KG1 (cell line): Measurements from ENCODE around the gene MAPK14.

Source experiments
- DNase-seq: peaks from one replicate; lab custom pipeline; 2025; lab: John Stamatoyannopoulos, UW

MAPK14 gene

DNA sequence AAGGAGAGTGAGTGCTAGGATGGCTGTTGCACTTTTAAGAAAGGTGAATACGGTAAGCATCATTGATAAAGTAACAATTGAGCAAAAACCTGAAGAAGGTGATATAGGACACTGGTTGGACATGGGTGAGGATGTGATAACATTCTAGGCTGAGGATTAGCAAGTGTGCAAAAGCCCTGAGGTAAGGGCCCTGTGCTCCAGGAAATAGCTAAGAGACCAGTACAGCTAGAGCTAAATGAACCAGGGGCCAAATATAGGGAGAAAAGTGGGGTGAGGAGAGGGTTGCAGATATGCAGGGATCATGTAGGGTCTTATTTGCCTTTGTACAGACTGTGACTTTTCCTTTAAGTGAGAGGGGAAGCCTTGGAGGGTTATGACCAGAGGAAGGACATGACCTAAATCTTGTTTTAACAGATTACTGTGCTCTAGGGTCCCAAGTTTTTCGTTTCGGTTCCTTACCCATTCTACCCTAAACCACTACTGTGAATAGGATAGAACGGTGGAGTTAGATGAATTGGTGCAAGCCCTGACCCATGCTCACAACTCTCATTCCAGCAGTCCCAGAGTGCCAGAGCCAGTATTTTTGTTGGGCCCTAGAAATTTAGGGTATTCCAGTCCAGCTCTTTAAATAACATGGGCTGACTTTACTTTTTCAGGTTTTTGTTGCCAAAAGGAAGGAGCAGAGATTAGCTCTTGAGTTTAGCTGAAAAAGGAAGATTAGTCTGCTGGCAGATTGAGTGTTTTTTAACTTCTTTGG, 10.7 kb downstream of the MAPK14 start:
- no peak for DNase-seq

DNA sequence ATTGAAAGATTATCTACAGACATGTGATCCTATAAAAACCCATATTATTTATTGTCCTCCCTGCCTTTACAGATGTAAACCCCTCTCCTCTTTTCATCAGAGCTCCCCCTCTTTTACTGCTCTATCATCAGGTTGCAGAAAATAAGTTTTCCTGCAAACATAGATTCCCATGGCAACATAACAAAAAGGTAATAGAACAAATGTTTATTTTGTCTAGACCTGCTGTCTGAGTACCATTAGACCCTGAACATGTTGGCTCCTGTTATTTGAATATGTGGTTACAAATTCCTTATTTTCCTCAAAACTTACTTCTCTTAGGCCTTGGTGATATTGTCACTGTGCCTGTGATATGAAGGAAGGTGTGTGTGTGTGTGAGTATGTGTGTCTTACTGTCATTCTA, 11.5 kb downstream of the MAPK14 start:
- no peak for DNase-seq

DNA sequence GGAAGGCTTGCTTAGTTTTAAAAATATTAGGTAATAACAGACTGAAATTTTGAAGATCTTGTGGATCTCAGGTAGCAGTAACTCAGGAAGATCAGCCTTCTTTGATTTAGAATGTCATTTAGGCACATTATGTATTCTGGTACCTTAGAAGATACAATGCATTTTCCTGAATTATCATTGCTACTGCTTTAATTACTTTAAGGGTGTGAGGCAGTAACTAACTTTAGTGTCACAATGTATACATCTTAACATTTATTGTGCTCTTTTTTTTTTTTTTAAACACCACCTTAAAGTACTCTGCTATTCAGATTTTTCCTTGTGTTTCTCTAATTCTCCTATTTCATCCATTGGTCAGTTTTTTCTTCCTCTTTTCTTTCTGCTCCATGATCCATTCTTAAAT, 13.3 kb downstream of the MAPK14 start:
- DNase-seq = no peak

DNA sequence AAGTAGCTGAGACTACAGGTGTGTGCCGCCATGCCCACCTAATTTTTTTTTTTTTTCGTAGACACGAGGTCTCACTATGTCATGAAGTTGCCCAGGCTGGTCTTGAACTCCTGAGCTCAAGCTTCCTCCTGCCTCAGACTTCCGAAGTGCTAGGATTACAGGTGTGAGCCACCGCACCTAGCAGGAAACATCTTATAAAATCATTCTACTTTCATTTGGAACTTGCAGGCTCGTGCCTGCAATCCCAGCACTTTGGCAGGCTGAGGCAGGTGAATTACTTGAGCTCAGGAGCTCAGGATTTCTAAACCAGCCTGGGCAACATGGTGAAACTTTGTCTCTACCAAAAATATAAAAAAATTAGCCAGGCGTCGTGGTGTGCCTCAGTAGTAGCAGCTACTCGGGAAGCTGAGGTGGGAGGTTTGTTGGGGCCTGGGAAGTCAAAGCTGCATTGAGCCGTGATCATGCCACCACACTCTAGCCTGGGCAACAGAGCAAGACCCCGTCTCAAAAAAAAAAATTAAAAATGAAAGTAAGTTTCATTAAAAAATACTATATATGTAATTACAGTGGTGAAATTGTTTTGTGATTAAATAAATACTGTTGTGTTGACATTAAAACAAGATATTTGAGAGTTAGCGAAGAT, 15.1 kb downstream of the MAPK14 start:
- DNase-seq = no peak

DNA sequence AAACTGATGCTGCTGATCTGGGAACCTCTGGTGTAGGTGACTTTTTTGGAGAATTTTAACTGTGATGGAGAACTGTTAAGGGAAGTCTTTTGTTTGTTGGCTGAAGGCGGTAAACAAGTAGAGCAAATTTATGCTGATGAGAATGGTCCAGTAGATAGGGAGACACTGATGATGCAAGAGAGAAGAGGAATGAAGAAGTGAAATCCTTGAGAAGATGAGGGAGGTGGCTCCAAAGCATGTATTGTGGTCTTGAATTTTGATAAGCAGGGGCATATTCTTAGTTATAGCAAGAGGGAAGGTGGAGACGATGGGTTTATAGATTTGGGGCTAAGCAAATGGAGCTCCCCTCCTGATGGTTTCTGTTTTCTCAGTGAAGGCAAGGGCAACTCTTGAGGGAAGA, 22.0 kb downstream of the MAPK14 start:
- DNase-seq = no peak

DNA sequence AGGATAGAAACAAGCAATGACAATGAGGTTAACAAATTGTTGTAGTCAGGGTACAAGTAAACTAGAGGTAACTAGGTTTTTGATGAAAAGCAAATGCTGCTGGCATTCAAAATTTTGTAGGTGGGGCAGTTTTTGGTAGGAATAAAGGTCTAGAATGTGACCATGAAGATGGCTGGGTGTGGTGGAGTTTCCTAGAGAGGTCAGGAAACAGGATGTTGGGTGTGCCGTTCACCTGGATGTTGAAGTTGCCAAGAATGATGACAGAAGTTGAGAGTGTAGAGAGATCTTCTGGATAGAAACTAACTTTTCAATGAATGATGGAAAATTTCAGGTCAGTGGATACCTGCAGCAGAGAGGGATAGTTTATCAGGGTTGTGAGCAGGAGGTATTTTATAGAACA, 22.7 kb downstream of the MAPK14 start:
- DNase-seq = no peak

DNA sequence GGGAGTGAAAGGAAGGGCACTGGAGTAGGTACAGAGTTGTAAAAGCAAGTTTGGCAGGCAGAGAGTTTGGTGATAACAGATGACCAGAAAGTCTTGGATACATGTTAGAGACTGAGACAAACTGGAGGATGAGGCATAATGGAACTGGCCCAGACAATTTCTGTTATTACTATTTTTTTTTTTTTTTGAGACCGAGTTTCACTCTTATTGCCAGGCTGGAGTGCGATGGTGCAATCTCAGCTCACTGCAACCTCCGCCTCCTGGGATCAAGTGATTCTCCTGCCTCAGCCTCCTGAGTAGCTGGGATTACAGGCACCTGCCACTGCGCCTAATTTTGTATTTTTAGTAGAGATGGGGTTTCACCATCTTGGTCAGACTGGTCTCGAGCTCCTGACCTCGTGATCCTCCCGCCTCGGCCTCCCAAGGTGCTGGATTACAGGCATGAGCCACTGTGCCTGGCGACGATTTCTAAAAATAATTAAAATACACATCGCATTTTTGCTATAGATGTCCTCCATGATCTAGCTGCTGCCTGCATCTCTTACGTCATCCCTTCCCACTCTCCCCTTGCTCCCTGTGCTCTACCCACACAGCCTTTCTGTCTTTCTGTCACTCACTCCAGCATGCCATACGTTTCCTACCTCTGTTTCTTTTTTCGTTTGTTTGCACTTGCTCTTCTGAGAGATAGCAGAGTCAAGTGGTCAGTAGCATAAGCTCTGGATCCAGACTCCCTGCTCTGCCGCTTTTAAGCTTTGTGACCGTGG, 23.5 kb downstream of the MAPK14 start:
- DNase-seq = no peak

DNA sequence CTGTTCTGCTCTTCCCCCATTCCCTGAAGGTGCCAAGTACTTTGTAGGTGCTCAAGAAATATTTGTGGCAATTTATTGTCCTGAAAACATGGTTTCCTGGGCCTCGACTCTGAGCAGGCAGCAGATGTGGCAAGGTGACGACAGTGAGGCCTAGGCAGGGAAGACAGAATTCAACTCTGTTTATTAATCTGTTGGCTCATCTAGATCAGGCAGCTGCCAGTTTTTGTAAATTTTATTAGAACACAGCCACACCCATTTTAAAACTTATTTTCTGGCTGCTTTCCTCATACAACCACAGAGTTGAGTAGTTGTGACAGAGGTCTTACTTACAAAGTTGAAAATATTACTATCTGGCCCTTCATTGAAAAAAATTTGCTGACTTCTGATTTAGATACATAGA, 24.5 kb downstream of the MAPK14 start:
- no peak for DNase-seq

DNA sequence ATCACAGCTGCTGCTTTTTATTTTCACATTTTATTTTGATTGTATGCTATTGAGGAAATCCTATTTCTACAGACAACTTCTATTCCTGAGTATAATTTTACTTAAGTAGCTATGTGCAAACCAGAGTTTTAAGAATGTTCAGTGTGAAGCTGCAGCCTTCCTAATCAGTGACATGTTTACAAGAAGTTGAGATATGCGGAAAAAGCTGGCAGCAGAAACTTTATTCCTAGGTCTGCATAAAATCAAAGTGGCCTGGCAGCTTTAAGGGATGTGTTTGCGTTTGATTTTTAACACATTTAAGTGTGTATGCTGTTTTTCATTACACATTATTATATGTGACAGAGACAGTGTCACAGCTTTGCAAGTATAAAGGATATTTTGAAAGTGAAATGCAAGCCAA, 26.3 kb downstream of the MAPK14 start:
- DNase-seq = no peak

DNA sequence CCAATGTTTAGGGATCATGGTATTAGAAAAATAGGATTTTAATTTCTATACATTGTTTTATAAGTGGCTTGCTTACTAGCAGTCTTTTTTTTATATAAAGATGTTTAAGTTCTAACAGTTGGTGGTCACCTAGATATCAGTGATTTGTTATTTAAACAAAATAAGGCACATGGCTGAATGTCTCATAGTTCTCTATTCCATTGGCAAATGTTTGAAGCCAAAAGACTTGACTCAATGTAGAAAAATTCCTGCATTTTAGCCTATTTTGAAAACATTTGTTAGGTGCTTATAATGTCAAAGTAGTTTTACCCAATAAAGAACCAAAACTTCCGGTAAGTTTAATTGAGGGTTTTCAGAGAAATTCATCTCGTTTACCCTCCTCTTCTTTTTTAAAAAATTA, 26.8 kb downstream of the MAPK14 start:
- DNase-seq = no peak

GRCh38 chr6:36054956-36055355, 27.3 kb downstream of the MAPK14 start:
- no peak for DNase-seq

DNA sequence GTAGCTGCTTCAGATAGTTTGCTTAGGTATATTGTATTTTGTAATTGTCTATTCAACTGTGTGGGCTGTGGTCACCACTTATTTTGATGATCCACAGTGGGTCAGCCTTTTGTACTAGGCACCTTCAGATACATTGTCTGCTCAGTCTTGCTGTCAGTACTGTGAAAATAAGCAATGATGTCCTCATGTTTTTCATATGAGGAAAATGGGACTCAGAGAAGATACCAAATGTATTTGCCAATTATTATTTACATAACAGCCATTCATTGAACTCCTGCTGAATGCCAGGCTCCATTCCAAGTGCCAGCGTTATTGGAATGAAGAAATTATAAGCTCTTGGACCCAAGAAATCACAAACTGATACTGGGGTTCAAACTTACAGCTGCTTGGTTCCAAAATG, 28.6 kb downstream of the MAPK14 start:
- DNase-seq = no peak

DNA sequence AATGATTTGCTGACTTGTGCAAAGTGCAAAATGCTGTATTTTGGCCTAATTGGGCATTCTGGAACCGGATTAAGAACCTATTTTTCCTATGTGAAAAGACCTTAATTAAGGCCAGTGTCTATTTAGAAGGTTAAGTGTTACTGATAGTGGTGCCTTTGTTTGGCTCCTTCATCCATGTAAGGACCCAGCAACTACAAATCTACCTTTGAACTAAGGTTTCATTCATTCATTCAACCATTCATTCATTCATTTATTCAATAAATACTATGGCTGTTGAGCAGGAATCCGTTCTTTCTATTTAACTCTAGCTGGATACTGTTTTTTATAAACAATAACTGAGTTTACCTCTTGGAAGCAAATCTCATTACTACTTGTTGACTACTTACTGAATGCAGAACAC, 33.6 kb downstream of the MAPK14 start:
- no peak for DNase-seq

DNA sequence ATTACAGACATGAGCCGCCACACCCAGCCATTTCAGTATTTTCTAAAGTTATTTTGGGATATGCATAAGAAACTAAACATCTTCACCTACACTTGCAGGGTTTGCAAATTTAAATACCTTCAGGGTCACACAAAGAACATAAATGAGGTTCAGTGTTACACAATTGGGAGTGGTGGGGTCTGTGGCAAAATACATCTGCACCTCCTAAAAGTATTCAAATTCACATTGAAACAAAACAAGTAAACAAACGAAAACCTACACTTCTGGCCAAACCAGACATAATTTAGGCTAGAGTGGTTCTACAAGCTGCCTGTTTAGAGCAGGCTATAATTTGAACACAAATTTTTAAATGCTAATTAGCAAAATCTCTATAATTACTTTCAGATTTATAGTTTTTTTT, 34.6 kb downstream of the MAPK14 start:
- no peak for DNase-seq

- DNase-seq = no peak
These were observed 35.9 kb downstream of the MAPK14 start for GRCh38 chr6:36063318-36064060.

GRCh38 chr6:36064770-36065396, 37.3 kb downstream of the MAPK14 start:
- no peak for DNase-seq

DNA sequence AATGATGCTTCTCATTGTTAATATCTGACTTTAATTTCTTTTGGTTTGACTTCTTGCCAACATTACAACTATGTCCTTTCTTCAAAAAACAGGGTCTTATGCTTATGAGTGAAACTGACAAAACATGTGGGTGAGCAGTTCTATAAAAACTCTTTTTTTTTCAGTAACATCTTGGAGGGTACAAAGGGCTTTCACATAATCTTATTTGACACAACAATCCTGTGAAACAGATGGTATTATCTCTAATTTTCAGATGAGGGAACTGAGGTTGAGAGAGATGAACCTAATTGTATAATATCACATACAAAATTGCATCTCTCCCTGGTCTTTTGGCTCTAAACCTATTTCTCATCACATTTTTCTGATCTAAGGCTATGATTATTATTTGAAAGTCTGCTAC, 38.3 kb downstream of the MAPK14 start:
- DNase-seq = no peak

GRCh38 chr6:36066817-36067216, 39.2 kb downstream of the MAPK14 start:
- no peak for DNase-seq

DNA sequence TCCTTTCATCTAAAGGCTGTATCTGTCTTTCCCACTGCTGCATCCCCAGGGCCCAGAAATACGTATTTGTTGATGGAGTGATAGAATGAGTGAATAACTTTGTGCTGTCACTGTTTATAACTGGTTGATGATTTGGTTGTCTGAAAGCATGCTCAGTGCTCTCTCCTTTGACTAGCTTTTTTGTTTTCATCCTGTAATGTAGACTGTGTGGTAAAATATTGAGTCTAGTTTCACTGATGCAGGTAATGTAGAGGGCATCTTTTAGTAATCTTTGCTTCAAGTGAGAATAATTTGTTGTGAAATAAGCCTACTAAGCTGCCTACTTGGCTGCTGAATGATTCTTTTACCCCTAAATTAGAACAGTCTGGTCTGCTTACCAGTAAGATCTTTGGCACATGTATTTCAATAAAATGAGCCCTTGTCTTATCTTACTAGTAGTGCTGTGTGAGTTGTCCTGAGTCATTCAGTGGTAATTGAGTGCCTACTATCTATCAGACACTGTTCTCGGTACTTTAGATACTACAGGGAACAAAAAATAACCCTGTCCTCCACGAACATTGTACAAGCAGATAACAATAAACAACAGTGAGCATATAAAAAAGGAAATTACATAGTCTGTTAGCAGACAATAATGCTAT, 39.9 kb downstream of the MAPK14 start:
- DNase-seq = no peak

DNA sequence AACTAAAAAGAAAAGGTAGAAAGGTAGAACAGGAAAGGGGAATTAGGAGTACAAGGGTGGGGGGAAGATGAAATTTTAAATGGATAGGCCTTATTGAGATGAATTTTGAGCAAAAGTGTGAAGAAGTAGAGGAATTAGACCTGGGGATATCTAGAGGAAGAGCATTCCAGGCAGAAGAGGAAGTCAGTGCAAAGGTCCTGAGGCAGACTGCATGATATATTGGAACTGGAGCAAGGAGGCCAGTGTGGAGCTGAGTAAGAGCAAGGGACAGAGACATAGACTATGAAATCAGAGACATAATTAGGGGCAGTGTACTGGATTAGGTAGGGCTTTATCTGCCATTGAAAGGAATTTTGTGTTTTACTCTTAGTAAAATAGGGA, 40.4 kb downstream of the MAPK14 start:
- DNase-seq = no peak

DNA sequence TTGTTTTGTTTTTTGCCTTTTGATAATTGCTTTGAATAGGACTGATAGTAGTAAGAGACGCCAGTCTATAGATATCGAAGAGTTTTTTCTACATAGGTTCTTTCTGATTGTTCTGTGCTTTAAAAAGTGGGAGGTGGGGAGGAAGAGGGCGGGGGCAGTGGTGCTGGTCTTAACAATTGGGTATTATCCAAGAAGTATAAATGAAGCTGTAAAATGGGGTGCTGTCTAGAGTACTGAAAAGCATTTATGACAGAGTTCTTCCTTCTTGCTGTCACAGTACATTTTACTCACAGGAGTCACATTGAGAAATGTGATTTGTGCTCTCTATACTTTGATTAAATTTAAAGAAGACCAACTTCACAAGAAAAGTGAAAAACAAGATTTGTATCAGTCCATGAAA, 41.0 kb downstream of the MAPK14 start:
- no peak for DNase-seq

DNA sequence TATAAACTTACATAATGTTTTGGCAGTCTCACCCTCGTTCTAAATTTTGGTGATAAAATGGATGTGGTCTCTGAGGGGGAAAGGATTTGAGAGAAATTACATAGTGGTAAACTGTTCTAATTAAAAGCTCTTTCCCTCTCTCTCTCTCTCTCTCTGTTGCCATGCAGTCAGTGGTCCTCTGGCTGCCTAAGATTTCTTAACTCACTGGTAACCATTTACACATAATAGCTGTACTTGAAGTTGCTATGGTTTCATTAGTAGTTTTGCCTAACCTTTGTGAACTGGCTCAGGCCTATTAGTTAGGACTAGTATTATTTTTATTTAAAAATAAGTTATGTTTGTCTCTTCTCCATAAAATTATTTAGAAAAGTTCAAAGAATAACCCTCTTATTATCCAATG, 42.0 kb downstream of the MAPK14 start:
- DNase-seq = no peak
